AG09309 (cell line): ENCODE measurements around the gene TPST1.
"Not testable (repeated sequence)": the region's sequence is repeated elsewhere in the genome, so short reads cannot be mapped to it uniquely, and the experiment has no call there.

Experiments
- DNase-seq: peaks from one replicate; pipeline ENCODE4 v3.0.0-alpha.2; 2010; ENCODE audit warnings: low read depth
- H3K4me3 ChIP-seq: 2 replicates; pipeline ENCODE4 v1.5.1; 2011; ENCODE audit warnings: mild to moderate bottlenecking, low read depth, low read length, moderate library complexity; ENCODE audit not compliant: control insufficient read depth
- CTCF ChIP-seq: IDR thresholded peaks from 2 replicates; pipeline ENCODE4 v1.5.1; 2011; ENCODE audit warnings: mild to moderate bottlenecking, low read depth, low read length, inconsistent platforms; ENCODE audit not compliant: insufficient read depth, control insufficient read depth; ENCODE audit errors: missing control alignments

The TPST1 gene

GRCh38 chr7:66363635-66364034 is 158.5 kb downstream of the TPST1 start:
- H3K4me3 ChIP-seq: no peak overlapping the region
- no peak for TF ChIP-seq CTCF
- no peak for DNase-seq

DNA sequence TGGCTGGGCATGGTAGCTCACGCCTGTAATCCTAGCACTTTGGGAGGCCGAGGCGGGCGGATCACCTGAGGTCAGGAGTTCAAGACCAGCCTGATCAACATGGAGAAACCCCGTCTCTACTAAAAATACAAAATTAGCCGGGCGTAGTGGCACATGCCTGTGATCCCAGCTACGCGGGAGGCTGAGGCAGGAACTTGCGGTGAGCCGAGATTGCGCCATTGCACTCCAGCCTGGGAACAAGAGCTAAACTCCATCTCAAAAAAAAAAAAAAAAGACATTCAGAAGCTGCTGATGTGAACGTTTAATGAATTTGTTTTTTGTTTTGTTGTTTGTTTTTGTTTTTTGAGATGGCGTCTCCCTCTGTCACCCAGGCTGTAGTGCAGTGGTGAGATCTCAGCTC is 159.9 kb downstream of the TPST1 start:
- DNase-seq, H3K4me3 ChIP-seq: not testable (repeated sequence)

GRCh38 chr7:66371096-66371824 is 166.1 kb downstream of the TPST1 start:
- no peak for DNase-seq
- H3K4me3 ChIP-seq: no peak overlapping the region
- TF ChIP-seq CTCF: no peak

- not testable (repeated sequence) for DNase-seq, H3K4me3 ChIP-seq
Measured at GRCh38 chr7:66374141-66374840, 169.2 kb downstream of the TPST1 start.

DNA sequence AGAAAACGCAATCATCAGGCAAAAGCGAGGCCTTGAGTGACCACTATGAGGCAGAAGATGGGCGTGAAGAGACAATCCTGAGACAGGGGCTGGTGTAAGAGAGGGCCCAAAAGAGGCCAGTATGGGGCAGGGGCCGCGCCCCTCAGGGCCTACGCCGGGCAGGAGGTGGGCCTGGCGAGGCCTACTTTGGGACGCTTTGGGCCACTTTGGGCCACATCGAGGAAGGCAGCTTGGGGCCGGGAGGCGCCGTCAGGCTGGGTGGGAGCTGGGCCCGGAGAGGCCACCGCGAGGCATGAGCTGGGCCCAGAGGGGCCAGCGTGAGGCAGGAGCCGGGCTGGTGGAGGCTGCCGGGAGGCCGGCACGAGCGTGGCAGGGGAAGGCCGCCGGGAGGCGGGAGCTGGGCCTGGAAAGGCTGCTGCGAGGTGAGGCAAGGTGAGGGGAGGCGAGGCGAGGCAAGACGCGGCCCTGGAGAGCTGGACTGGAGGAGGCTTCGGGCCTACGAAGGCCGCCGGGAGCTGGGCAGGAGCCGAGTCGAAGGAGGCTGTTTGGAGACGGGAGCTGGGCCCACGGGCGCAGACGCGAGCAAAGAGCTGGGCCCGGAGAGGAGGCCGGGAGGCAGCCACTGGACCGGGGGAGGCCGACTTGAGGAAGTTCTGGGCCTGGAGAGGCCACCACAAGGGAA is 171.3 kb downstream of the TPST1 start:
- DNase-seq: no peak
- no peak for TF ChIP-seq CTCF
- no peak overlapping the region for H3K4me3 ChIP-seq

- no peak for DNase-seq
- TF ChIP-seq CTCF: no peak
- H3K4me3 ChIP-seq: no peak overlapping the region
Measured at GRCh38 chr7:66377045-66377444, 171.9 kb downstream of the TPST1 start.

DNA sequence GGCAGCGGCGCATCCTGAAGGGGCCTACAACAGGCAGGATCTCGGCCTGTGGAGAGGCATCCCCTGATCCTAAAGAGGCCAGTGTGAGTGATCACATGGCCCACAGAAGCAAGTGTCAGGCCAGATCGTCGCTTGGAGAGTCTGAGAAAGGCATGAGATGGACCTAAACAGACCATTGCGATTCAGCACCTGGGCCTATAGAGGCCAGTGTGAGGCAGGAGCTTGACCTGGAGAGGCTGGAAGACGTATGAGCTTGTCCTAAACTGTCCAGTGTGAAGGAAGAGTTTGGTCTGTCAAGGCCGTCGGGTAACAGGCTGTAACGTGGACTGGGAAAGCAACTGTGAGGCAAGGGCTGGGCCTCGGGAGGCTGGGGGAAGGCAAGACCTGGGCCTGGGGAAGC is 172.6 kb downstream of the TPST1 start:
- no peak for DNase-seq
- H3K4me3 ChIP-seq: no peak overlapping the region
- TF ChIP-seq CTCF: no peak
